Measurements from ENCODE around the gene MAPKAP1.

Gene MAPKAP1

DNA sequence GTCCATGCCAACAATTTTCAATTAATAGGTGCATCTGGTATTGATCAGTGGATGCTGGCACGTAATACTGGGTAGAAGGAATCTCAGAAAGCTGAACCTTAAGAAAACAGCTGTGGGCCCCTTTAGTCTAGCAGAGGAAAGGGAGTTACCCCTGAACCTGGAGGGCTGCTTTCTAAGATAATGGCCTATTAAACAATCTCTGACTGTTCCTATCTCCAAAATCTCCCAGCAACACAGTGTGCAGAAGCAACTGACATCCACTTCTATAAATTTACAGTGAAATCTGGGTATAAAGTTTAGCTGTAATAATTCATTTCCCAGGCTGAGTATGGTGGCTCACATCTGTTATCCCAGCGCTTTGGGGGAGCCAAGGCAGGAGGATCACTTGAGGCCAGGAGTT lies 198.8 kb downstream of the MAPKAP1 start:
- no peak for TF ChIP-seq SIN3A (IDR thresholded peaks at IDR 0.05; ENCODE audit: borderline replicate concordance, insufficient read depth, low read length)
- no peak for TF ChIP-seq POLR2AphosphoS5 (IDR thresholded peaks at IDR 0.05; ENCODE audit: low read depth, low read length)
- no peak for TF ChIP-seq FOXP2 (optimal IDR thresholded peaks at IDR 0.05; ENCODE audit: borderline replicate concordance, extremely low read depth, extremely low read length, insufficient read depth)
- no peak for TF ChIP-seq TAF1 (IDR thresholded peaks at IDR 0.05; ENCODE audit: borderline replicate concordance, insufficient read depth, low read length)
- TF ChIP-seq, protein P1, sequence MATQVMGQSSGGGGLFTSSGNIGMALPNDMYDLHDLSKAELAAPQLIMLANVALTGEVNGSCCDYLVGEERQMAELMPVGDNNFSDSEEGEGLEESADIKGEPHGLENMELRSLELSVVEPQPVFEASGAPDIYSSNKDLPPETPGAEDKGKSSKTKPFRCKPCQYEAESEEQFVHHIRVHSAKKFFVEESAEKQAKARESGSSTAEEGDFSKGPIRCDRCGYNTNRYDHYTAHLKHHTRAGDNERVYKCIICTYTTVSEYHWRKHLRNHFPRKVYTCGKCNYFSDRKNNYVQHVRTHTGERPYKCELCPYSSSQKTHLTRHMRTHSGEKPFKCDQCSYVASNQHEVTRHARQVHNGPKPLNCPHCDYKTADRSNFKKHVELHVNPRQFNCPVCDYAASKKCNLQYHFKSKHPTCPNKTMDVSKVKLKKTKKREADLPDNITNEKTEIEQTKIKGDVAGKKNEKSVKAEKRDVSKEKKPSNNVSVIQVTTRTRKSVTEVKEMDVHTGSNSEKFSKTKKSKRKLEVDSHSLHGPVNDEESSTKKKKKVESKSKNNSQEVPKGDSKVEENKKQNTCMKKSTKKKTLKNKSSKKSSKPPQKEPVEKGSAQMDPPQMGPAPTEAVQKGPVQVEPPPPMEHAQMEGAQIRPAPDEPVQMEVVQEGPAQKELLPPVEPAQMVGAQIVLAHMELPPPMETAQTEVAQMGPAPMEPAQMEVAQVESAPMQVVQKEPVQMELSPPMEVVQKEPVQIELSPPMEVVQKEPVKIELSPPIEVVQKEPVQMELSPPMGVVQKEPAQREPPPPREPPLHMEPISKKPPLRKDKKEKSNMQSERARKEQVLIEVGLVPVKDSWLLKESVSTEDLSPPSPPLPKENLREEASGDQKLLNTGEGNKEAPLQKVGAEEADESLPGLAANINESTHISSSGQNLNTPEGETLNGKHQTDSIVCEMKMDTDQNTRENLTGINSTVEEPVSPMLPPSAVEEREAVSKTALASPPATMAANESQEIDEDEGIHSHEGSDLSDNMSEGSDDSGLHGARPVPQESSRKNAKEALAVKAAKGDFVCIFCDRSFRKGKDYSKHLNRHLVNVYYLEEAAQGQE (IDR thresholded peaks at IDR 0.05; ENCODE audit: insufficient read depth in 1 of 2, low read depth in 2 of 2, low read length in 2 of 2), result no peak

DNA sequence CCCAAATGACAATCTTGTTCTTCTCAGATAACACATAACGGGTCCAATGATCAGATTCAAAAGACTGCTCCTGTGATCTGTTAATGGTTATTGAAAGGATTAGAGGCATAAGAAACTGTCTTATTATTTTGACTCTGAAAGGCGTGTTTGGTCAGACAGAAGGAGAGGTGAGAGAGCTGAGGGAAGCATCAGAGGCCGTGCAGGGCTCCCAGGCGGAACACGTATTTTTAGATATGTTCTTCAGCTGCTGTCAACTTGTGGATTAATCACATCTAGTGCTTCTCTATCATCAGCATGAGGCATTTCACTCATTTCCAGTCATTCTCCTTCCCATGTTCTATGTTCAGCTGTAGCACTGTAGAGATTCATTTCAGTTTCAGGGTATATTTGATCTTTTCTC lies 199.8 kb downstream of the MAPKAP1 start:
- TF ChIP-seq, protein P1 (IDR thresholded peaks at IDR 0.05; ENCODE audit: insufficient read depth in 1 of 2, low read depth in 2 of 2, low read length in 2 of 2), result no peak
- TF ChIP-seq SIN3A (IDR thresholded peaks at IDR 0.05; ENCODE audit: borderline replicate concordance, insufficient read depth, low read length), result no peak
- TF ChIP-seq FOXP2 (optimal IDR thresholded peaks at IDR 0.05; ENCODE audit: borderline replicate concordance, extremely low read depth, extremely low read length, insufficient read depth), result no peak
- no peak for TF ChIP-seq POLR2AphosphoS5 (IDR thresholded peaks at IDR 0.05; ENCODE audit: low read depth, low read length)
- no peak for TF ChIP-seq TAF1 (IDR thresholded peaks at IDR 0.05; ENCODE audit: borderline replicate concordance, insufficient read depth, low read length)

DNA sequence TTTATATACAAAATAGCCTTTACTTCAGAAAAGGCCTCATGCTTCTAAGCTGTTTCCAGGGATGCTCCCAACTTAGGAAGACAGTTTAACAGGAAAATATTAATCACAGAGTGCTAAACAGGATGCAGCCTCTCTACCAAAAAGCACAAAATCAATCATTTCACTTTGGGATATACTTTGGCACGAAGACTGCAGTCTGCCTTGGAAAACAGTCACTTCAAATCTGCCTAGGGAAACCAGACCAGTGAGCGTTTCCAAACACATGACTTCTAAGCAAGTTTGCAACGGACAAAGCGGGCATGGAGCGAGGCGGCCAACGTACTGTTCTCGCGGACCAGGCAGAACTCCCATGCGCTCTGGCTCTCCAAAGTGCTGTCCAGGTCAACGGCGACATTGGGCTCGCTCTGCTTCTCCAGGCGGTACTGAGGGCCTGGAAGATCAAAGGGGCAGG lies 201.0 kb downstream of the MAPKAP1 start:
- no peak for TF ChIP-seq SIN3A (IDR thresholded peaks at IDR 0.05; ENCODE audit: borderline replicate concordance, insufficient read depth, low read length)
- no peak for TF ChIP-seq POLR2AphosphoS5 (IDR thresholded peaks at IDR 0.05; ENCODE audit: low read depth, low read length)
- no peak for TF ChIP-seq TAF1 (IDR thresholded peaks at IDR 0.05; ENCODE audit: borderline replicate concordance, insufficient read depth, low read length)
- TF ChIP-seq, protein P1 (IDR thresholded peaks at IDR 0.05; ENCODE audit: insufficient read depth in 1 of 2, low read depth in 2 of 2, low read length in 2 of 2), result no peak
- TF ChIP-seq FOXP2 (optimal IDR thresholded peaks at IDR 0.05; ENCODE audit: borderline replicate concordance, extremely low read depth, extremely low read length, insufficient read depth), result no peak

DNA sequence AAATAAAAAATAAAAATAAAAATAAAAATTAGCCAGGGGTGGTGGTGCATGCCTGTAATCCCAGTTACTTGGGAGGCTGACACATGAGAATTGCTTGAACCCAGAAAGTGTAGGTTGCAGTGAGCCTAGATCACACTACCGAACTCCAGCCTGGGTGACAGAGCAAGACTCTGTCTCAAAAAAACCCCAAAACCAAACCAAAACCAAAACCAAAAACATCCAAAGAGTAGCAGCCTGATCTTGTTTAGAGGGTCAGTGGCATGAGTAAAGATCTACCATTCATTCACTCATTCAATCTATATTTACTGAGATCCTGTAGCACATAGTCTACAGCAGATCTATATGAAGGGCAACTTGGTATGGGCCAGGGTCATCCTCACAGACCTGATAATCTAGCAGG lies 202.4 kb downstream of the MAPKAP1 start:
- TF ChIP-seq TAF1 (IDR thresholded peaks at IDR 0.05; ENCODE audit: borderline replicate concordance, insufficient read depth, low read length) (no peak), SIN3A (IDR thresholded peaks at IDR 0.05; ENCODE audit: borderline replicate concordance, insufficient read depth, low read length) (no peak), POLR2AphosphoS5 (IDR thresholded peaks at IDR 0.05; ENCODE audit: low read depth, low read length) (no peak), FOXP2 (optimal IDR thresholded peaks at IDR 0.05; ENCODE audit: borderline replicate concordance, extremely low read depth, extremely low read length, insufficient read depth) (no peak)
- TF ChIP-seq, protein P1 (IDR thresholded peaks at IDR 0.05; ENCODE audit: insufficient read depth in 1 of 2, low read depth in 2 of 2, low read length in 2 of 2), result no peak

DNA sequence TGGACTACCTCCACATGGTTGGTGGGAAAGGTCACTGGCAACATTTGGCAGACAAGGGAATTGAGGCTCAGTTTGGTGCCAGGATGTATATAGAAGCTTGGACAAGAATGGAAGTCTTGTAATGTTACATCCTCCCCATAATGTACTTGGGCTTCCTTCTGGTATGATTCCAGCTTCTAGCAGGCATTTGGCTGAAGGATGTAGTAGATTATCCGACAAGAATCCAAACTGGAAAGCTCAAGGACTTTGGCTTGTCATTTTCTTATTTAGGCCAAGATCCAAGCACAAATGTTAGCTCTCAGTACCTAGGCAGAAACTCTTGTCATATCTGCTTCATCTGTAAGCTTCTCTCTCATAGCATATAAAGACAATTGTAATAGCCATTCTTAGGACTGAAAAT lies 209.1 kb downstream of the MAPKAP1 start:
- TF ChIP-seq, protein P1 (IDR thresholded peaks at IDR 0.05; ENCODE audit: insufficient read depth in 1 of 2, low read depth in 2 of 2, low read length in 2 of 2), result no peak
- no peak for TF ChIP-seq POLR2AphosphoS5 (IDR thresholded peaks at IDR 0.05; ENCODE audit: low read depth, low read length)
- TF ChIP-seq SIN3A (IDR thresholded peaks at IDR 0.05; ENCODE audit: borderline replicate concordance, insufficient read depth, low read length), result no peak
- TF ChIP-seq FOXP2 (optimal IDR thresholded peaks at IDR 0.05; ENCODE audit: borderline replicate concordance, extremely low read depth, extremely low read length, insufficient read depth), result no peak
- no peak for TF ChIP-seq TAF1 (IDR thresholded peaks at IDR 0.05; ENCODE audit: borderline replicate concordance, insufficient read depth, low read length)
